H9 (cell line): ENCODE data around the gene STIM2. TPM values are rescaled to one million over a fixed set of nuclear protein-coding genes. Genes with fewer than 3 reads are reported as not detected.

Experiments used
- DNase-seq: peaks from one replicate; pipeline ENCODE4 v3.0.0-alpha.2; 2017
- H2AFZ ChIP-seq: one replicate; pipeline ENCODE4 v1.6.1; 2013; ENCODE audit warnings: mild to moderate bottlenecking, low read length, control low read depth, moderate library complexity
- H2AK5ac ChIP-seq: 2 replicates; pipeline ENCODE4 v1.6.1; 2013; ENCODE audit warnings: low read length, control low read depth, mixed read lengths; ENCODE audit not compliant: insufficient read length
- H2BK120ac ChIP-seq: one replicate; pipeline ENCODE4 v1.6.1; 2013; ENCODE audit warnings: low read depth, mild to moderate bottlenecking, low read length, control low read depth, inconsistent platforms; ENCODE audit not compliant: poor library complexity, severe bottlenecking
- H2BK12ac ChIP-seq: 2 replicates; pipeline ENCODE4 v1.6.1; 2013; ENCODE audit warnings: low read length, control low read depth, mixed read lengths, low read depth; ENCODE audit not compliant: insufficient read length
- H2BK15ac ChIP-seq: 2 replicates; pipeline ENCODE4 v1.6.1; 2013; ENCODE audit warnings: low read depth, low read length, control low read depth
- H2BK20ac ChIP-seq: one replicate; pipeline ENCODE4 v1.6.1; 2013; ENCODE audit warnings: low read depth, mild to moderate bottlenecking, low read length, control low read depth, inconsistent platforms; ENCODE audit not compliant: poor library complexity, severe bottlenecking
- H2BK5ac ChIP-seq: 2 replicates; pipeline ENCODE4 v1.6.1; 2013; ENCODE audit warnings: low read length, control low read depth, mixed read lengths; ENCODE audit not compliant: insufficient read length
- H3K14ac ChIP-seq: 2 replicates; pipeline ENCODE4 v1.6.1; 2013; ENCODE audit warnings: low read length, control low read depth; ENCODE audit not compliant: insufficient read depth
- H3K18ac ChIP-seq: 2 replicates; pipeline ENCODE4 v1.6.1; 2013; ENCODE audit warnings: low read depth, mild to moderate bottlenecking, mixed read lengths, low read length, control low read depth; ENCODE audit not compliant: insufficient read length
- H3K23ac ChIP-seq: 2 replicates; pipeline ENCODE4 v1.6.1; 2013; ENCODE audit warnings: low read length, control low read depth, mixed read lengths, low read depth; ENCODE audit not compliant: insufficient read length
- H3K23me2 ChIP-seq: 2 replicates; pipeline ENCODE4 v1.6.1; 2013; ENCODE audit warnings: low read depth, mild to moderate bottlenecking, mixed read lengths, low read length, control low read depth; ENCODE audit not compliant: insufficient read length, poor library complexity, severe bottlenecking
- H3K27ac ChIP-seq: 2 replicates; pipeline ENCODE4 v1.5.1; 2013; ENCODE audit warnings: low read length, control low read depth, mixed read lengths, low read depth; ENCODE audit not compliant: insufficient read length
- H3K27me3 ChIP-seq: 2 replicates; pipeline ENCODE4 v1.6.1; 2013; ENCODE audit warnings: low read length, control low read depth, inconsistent platforms; ENCODE audit not compliant: insufficient read depth
- H3K4ac ChIP-seq: 2 replicates; pipeline ENCODE4 v1.6.1; 2013; ENCODE audit warnings: low read depth, mild to moderate bottlenecking, control low read depth, inconsistent platforms, low read length, moderate library complexity
- H3K4me1 ChIP-seq: 2 replicates; pipeline ENCODE4 v1.6.1; 2013; ENCODE audit warnings: low read length, control low read depth, inconsistent platforms; ENCODE audit not compliant: insufficient read depth
- H3K4me2 ChIP-seq: 2 replicates; pipeline ENCODE4 v1.6.1; 2013; ENCODE audit warnings: low read length, control low read depth, mixed read lengths; ENCODE audit not compliant: insufficient read length, insufficient read depth
- H3K56ac ChIP-seq: 2 replicates; pipeline ENCODE4 v1.6.1; 2013; ENCODE audit warnings: low read depth, mild to moderate bottlenecking, mixed read lengths, low read length, control low read depth; ENCODE audit not compliant: insufficient read length
- H3K79me1 ChIP-seq: 2 replicates; pipeline ENCODE4 v1.6.1; 2013; ENCODE audit warnings: low read depth, mild to moderate bottlenecking, moderate library complexity, low read length, control low read depth, inconsistent platforms; ENCODE audit not compliant: insufficient read depth, poor library complexity, severe bottlenecking
- H3K79me2 ChIP-seq: 2 replicates; pipeline ENCODE4 v1.6.1; 2013; ENCODE audit warnings: low read length, control low read depth, inconsistent platforms; ENCODE audit not compliant: insufficient read depth
- H3K9ac ChIP-seq: 2 replicates; pipeline ENCODE4 v1.6.1; 2013; ENCODE audit warnings: low read length, control low read depth, mixed read lengths; ENCODE audit not compliant: insufficient read length; ENCODE audit errors: extremely low read depth
- H3K9me3 ChIP-seq: one replicate; pipeline ENCODE4 v1.6.1; 2013; ENCODE audit warnings: low read depth, low read length, inconsistent platforms; ENCODE audit not compliant: control insufficient read depth
- H3T11ph ChIP-seq: one replicate; pipeline ENCODE4 v1.6.1; 2013; ENCODE audit warnings: mild to moderate bottlenecking, low read length, control low read depth, inconsistent platforms
- H4K20me1 ChIP-seq: one replicate; pipeline ENCODE4 v1.6.1; 2013; ENCODE audit not compliant: control insufficient read depth, insufficient read length, insufficient read depth
- H4K5ac ChIP-seq: 2 replicates; pipeline ENCODE4 v1.6.1; 2013; ENCODE audit warnings: low read depth, mild to moderate bottlenecking, mixed read lengths, low read length, control low read depth; ENCODE audit not compliant: insufficient read length
- H4K8ac ChIP-seq: replicated peaks from 2 replicates; pipeline ENCODE4 v1.6.1; 2013; ENCODE audit warnings: low read length, control low read depth, mixed read lengths, low read depth; ENCODE audit not compliant: insufficient read length
- H4K91ac ChIP-seq: 2 replicates; pipeline ENCODE4 v1.6.1; 2013; ENCODE audit warnings: low read depth, mild to moderate bottlenecking, moderate library complexity, mixed read lengths, low read length, control low read depth; ENCODE audit not compliant: insufficient read length
- H3K27ac Mint-ChIP-seq, 3 experiments: 2 replicates in 2 of 3; 3 replicates in 1 of 3; pipeline ENCODE4 v1.8.0; 2020 to 2021; ENCODE audit warnings: mixed read lengths in 3 of 3, mild to moderate bottlenecking in 1 of 3, moderate library complexity in 1 of 3
- H3K27me3 Mint-ChIP-seq: 2 replicates; pipeline ENCODE4 v1.8.0; 2021; ENCODE audit warnings: low read depth, mild to moderate bottlenecking, moderate library complexity, mixed read lengths
- H3K36me3 Mint-ChIP-seq, 3 experiments: 2 replicates in 2 of 3; 3 replicates in 1 of 3; pipeline ENCODE4 v1.8.0; 2020 to 2021; ENCODE audit warnings: low read depth in 3 of 3, mixed read lengths in 3 of 3; ENCODE audit not compliant: insufficient read depth in 1 of 3
- H3K4me1 Mint-ChIP-seq, 2 experiments: 2 replicates each; pipeline ENCODE4 v1.8.0; 2020; ENCODE audit warnings: mixed read lengths in 2 of 2
- H3K4me3 Mint-ChIP-seq, 2 experiments: 2 replicates in 1 of 2; 3 replicates in 1 of 2; pipeline ENCODE4 v1.8.0; 2020 to 2021; ENCODE audit warnings: mild to moderate bottlenecking in 2 of 2, mixed read lengths in 2 of 2, moderate library complexity in 1 of 2
- H3K9me3 Mint-ChIP-seq, 2 experiments: 2 replicates in 1 of 2; 3 replicates in 1 of 2; pipeline ENCODE4 v1.8.0; 2020; ENCODE audit warnings: mild to moderate bottlenecking in 2 of 2, mixed read lengths in 2 of 2, moderate library complexity in 1 of 2
- WGBS: extraction: QIAGEN DNeasy Blood & Tissue Kit; methylation state at CpG from one replicate; pipeline ENCODE4 v1.1.7; 2013; ENCODE audit warnings: missing lambda C conversion rate, low lambda C conversion rate, mixed read lengths; ENCODE audit not compliant: insufficient read length; ENCODE audit errors: extremely low coverage; 5-methylcytosine and 5-hydroxymethylcytosine counted together
- total RNA-seq: library from RNA; stranded (reverse); gene quantifications from 2 replicates; pipeline ENCODE4 v1.2.1, GENCODE V29; 2021
- TF ChIP-seq, protein P1 (sequence below): fragments of 200-600 bp; sonication (generic); conservative IDR thresholded peaks from 3 replicates; pipeline ENCODE4 v1.8.0; 2021; ENCODE audit warnings: antibody characterized with exemption, mild to moderate bottlenecking

The STIM2 gene
- total RNA-seq, 1 experiment from 2014 or later: 26.2 TPM

DNA sequence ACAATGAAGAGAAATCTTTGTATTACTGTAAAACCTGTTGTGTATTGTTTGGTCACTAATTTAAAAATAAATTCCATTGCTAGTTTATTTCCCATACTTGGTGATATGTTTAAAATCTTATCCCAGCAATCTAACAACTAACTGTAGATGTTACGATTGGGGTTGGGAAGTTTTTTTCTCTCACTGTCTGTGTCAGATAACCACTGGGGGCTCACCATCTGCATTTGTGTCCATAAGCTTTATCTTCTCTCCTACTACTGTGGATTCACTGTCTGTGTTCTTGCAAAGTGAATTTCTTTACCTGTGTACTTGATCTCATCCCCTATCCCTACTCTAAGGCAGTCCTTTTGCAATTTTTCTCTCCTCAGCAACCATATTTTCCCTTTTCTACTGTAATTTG is 81.3 kb downstream of the STIM2 start:
- H4K5ac ChIP-seq: no peak overlapping the region
- no peak overlapping the region for H2BK20ac ChIP-seq
- no peaks in the 10 kb centered on the region for H3K23me2 ChIP-seq
- H4K8ac ChIP-seq: no peak overlapping the region
- peaks cover 19 to 26% of the 10 kb centered on the region in 2 experiments for H3K4me1 Mint-ChIP-seq
- no peaks in the 10 kb centered on the region for H4K20me1 ChIP-seq
- H3K79me2 ChIP-seq: peaks cover 2% of the 10 kb centered on the region; the same call in 1 of the 2 replicates
- H2AFZ ChIP-seq: no peak overlapping the region
- H3K27ac ChIP-seq: no peak overlapping the region
- H3K9ac ChIP-seq: no peak overlapping the region
- no peak overlapping the region for H3K18ac ChIP-seq
- H2BK12ac ChIP-seq: no peak overlapping the region
- H2BK15ac ChIP-seq: no peak overlapping the region
- TF ChIP-seq, protein P1, sequence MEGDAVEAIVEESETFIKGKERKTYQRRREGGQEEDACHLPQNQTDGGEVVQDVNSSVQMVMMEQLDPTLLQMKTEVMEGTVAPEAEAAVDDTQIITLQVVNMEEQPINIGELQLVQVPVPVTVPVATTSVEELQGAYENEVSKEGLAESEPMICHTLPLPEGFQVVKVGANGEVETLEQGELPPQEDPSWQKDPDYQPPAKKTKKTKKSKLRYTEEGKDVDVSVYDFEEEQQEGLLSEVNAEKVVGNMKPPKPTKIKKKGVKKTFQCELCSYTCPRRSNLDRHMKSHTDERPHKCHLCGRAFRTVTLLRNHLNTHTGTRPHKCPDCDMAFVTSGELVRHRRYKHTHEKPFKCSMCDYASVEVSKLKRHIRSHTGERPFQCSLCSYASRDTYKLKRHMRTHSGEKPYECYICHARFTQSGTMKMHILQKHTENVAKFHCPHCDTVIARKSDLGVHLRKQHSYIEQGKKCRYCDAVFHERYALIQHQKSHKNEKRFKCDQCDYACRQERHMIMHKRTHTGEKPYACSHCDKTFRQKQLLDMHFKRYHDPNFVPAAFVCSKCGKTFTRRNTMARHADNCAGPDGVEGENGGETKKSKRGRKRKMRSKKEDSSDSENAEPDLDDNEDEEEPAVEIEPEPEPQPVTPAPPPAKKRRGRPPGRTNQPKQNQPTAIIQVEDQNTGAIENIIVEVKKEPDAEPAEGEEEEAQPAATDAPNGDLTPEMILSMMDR: no peak
- no peak overlapping the region for H3K4me2 ChIP-seq
- no peaks in the 10 kb centered on the region for H3K27me3 Mint-ChIP-seq
- H3T11ph ChIP-seq: no peak overlapping the region
- no peak overlapping the region for H3K14ac ChIP-seq
- peaks cover 0 to 3% (median 0%) of the 10 kb centered on the region in 3 experiments; a peak in 2 of 7 replicates for H3K36me3 Mint-ChIP-seq
- H3K56ac ChIP-seq: no peak overlapping the region
- no peak overlapping the region for H2BK5ac ChIP-seq
- H3K4me1 ChIP-seq: peaks cover 6% of the 10 kb centered on the region; the same call in 1 of the 2 replicates
- no peaks in the 10 kb centered on the region for H3K27me3 ChIP-seq
- H2BK120ac ChIP-seq: no peak overlapping the region
- no CpG with 5 or more reads among the region's 1 CpG for WGBS
- H3K4me3 Mint-ChIP-seq: no peak overlapping the region
- no peaks in the 10 kb centered on the region; a peak in 1 of 5 replicates for H3K9me3 Mint-ChIP-seq
- no peak overlapping the region for H3K4ac ChIP-seq
- DNase-seq: no peak
- no peaks in the 10 kb centered on the region for H3K9me3 ChIP-seq
- H3K23ac ChIP-seq: no peak overlapping the region
- H4K91ac ChIP-seq: no peak overlapping the region
- H2AK5ac ChIP-seq: no peak overlapping the region
- no peaks in the 10 kb centered on the region for H3K79me1 ChIP-seq
- H3K27ac Mint-ChIP-seq: no peak overlapping the region
